Measurements from ENCODE around the gene PROS1. TPM values are rescaled to one million over a fixed set of nuclear protein-coding genes. Genes with fewer than 3 reads are reported as not detected.

The PROS1 gene
- polyA plus RNA-seq, 1 donor from 2014 or later: 2.8 TPM

DNA sequence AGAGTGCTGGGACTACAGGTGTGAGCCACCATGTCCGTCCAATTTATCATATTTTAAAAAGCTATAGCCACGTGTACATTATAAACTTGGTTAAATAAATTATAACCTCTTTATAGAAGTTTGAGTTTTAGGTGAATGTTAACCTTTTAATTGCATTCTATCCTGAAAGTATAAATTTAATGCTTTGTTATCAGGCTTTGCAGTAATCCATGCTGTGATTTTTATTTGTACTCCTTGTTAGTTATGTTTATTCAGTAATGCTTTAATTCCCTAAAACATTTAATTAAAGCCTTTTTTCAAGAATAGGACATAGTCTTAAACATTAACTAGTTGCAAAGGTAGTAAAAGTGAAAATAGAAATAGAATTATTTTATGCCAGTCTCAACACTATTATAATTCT lies 17.9 kb upstream of the PROS1 start:
- H3K4me3 ChIP-seq (ENCODE audit: low read length): no peak overlapping the region
- no peaks in the 10 kb centered on the region for H3K9me2 ChIP-seq (ENCODE audit: insufficient read depth, low read length)
- H3K9me3 ChIP-seq (ENCODE audit: low read length): no peaks in the 10 kb centered on the region
- no peak overlapping the region for H3K4me2 ChIP-seq (ENCODE audit: low read length)
- peaks cover 11% of the 10 kb centered on the region for H3K79me2 ChIP-seq (replicated peaks; ENCODE audit: insufficient read depth, low read length)
- H3K9ac ChIP-seq (ENCODE audit: low read length): no peak overlapping the region
- TF ChIP-seq SMC3 (conservative IDR thresholded peaks at IDR 0.05; ENCODE audit: poor library complexity): no peak
- TF ChIP-seq, protein P1, sequence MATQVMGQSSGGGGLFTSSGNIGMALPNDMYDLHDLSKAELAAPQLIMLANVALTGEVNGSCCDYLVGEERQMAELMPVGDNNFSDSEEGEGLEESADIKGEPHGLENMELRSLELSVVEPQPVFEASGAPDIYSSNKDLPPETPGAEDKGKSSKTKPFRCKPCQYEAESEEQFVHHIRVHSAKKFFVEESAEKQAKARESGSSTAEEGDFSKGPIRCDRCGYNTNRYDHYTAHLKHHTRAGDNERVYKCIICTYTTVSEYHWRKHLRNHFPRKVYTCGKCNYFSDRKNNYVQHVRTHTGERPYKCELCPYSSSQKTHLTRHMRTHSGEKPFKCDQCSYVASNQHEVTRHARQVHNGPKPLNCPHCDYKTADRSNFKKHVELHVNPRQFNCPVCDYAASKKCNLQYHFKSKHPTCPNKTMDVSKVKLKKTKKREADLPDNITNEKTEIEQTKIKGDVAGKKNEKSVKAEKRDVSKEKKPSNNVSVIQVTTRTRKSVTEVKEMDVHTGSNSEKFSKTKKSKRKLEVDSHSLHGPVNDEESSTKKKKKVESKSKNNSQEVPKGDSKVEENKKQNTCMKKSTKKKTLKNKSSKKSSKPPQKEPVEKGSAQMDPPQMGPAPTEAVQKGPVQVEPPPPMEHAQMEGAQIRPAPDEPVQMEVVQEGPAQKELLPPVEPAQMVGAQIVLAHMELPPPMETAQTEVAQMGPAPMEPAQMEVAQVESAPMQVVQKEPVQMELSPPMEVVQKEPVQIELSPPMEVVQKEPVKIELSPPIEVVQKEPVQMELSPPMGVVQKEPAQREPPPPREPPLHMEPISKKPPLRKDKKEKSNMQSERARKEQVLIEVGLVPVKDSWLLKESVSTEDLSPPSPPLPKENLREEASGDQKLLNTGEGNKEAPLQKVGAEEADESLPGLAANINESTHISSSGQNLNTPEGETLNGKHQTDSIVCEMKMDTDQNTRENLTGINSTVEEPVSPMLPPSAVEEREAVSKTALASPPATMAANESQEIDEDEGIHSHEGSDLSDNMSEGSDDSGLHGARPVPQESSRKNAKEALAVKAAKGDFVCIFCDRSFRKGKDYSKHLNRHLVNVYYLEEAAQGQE (IDR thresholded peaks at IDR 0.05; ENCODE audit: borderline replicate concordance): no peak
- TF ChIP-seq POLR2AphosphoS5 (IDR thresholded peaks at IDR 0.05): no peak
- no peak for TF ChIP-seq EP300 (conservative IDR thresholded peaks at IDR 0.05; ENCODE audit: poor library complexity, severe bottlenecking)
- no peak for TF ChIP-seq TAF1 (IDR thresholded peaks at IDR 0.05; ENCODE audit: low read depth)
- TF ChIP-seq, protein P2, sequence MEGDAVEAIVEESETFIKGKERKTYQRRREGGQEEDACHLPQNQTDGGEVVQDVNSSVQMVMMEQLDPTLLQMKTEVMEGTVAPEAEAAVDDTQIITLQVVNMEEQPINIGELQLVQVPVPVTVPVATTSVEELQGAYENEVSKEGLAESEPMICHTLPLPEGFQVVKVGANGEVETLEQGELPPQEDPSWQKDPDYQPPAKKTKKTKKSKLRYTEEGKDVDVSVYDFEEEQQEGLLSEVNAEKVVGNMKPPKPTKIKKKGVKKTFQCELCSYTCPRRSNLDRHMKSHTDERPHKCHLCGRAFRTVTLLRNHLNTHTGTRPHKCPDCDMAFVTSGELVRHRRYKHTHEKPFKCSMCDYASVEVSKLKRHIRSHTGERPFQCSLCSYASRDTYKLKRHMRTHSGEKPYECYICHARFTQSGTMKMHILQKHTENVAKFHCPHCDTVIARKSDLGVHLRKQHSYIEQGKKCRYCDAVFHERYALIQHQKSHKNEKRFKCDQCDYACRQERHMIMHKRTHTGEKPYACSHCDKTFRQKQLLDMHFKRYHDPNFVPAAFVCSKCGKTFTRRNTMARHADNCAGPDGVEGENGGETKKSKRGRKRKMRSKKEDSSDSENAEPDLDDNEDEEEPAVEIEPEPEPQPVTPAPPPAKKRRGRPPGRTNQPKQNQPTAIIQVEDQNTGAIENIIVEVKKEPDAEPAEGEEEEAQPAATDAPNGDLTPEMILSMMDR (IDR thresholded peaks at IDR 0.05; ENCODE audit: poor library complexity, severe bottlenecking): no peak
- TF ChIP-seq EZH2 (IDR thresholded peaks at IDR 0.05; ENCODE audit: borderline replicate concordance, insufficient read depth, low read length, poor library complexity, severe bottlenecking): no peak
- no peak for TF ChIP-seq RAD21 (conservative IDR thresholded peaks at IDR 0.05)
- TF ChIP-seq MXI1 (conservative IDR thresholded peaks at IDR 0.05; ENCODE audit: poor library complexity, severe bottlenecking): no peak
- H3F3A ChIP-seq (ENCODE audit: insufficient read depth, low read length, poor library complexity, severe bottlenecking): no peaks in the 10 kb centered on the region
- H3K27ac ChIP-seq (ENCODE audit: low read length): no peak overlapping the region
- no peak overlapping the region for H2AFZ ChIP-seq (ENCODE audit: low read depth, low read length)
- H3K36me3 ChIP-seq (ENCODE audit: insufficient read depth, low read length): no peaks in the 10 kb centered on the region
- no peaks in the 10 kb centered on the region for H4K20me1 ChIP-seq (ENCODE audit: insufficient read depth)
- H3K27me3 ChIP-seq (ENCODE audit: insufficient read depth, low read depth, low read length): no peaks in the 10 kb centered on the region

DNA sequence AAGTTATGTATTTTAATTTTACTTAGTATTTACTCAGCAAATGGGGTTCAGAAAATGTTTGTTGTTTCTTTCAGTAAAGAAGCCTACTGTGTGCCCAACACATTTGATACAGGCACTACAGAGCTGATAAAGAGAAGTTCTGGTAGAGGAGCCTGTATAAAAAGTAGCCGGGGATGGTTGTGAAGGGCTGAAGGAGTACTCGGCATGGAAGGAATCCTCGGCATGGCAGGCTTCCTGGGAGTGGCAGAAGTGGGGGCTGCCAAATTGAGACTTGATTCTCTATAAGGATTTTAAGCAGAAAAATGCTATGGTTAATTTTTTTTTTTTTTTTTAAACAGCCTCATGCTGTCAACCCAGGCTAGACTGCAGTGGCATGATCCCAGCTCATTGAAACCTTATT lies 15.5 kb upstream of the PROS1 start:
- H3K4me2 ChIP-seq (ENCODE audit: low read length): no peak overlapping the region
- TF ChIP-seq EZH2 (IDR thresholded peaks at IDR 0.05; ENCODE audit: borderline replicate concordance, insufficient read depth, low read length, poor library complexity, severe bottlenecking) (no peak), EP300 (conservative IDR thresholded peaks at IDR 0.05; ENCODE audit: poor library complexity, severe bottlenecking) (no peak), POLR2AphosphoS5 (IDR thresholded peaks at IDR 0.05) (no peak), SMC3 (conservative IDR thresholded peaks at IDR 0.05; ENCODE audit: poor library complexity) (no peak), MXI1 (conservative IDR thresholded peaks at IDR 0.05; ENCODE audit: poor library complexity, severe bottlenecking) (no peak), TAF1 (IDR thresholded peaks at IDR 0.05; ENCODE audit: low read depth) (no peak), RAD21 (conservative IDR thresholded peaks at IDR 0.05) (no peak)
- TF ChIP-seq, protein P1 (IDR thresholded peaks at IDR 0.05; ENCODE audit: borderline replicate concordance): no peak
- TF ChIP-seq, protein P2 (IDR thresholded peaks at IDR 0.05; ENCODE audit: poor library complexity, severe bottlenecking): no peak
- H3K27me3 ChIP-seq (ENCODE audit: insufficient read depth, low read depth, low read length): no peaks in the 10 kb centered on the region
- no peak overlapping the region for H3K27ac ChIP-seq (ENCODE audit: low read length)
- no peaks in the 10 kb centered on the region for H3F3A ChIP-seq (ENCODE audit: insufficient read depth, low read length, poor library complexity, severe bottlenecking)
- no peak overlapping the region for H3K9ac ChIP-seq (ENCODE audit: low read length)
- no peaks in the 10 kb centered on the region for H3K9me2 ChIP-seq (ENCODE audit: insufficient read depth, low read length)
- peaks cover 32% of the 10 kb centered on the region for H3K79me2 ChIP-seq (replicated peaks; ENCODE audit: insufficient read depth, low read length)
- H3K36me3 ChIP-seq (ENCODE audit: insufficient read depth, low read length): no peaks in the 10 kb centered on the region
- H3K9me3 ChIP-seq (ENCODE audit: low read length): no peaks in the 10 kb centered on the region
- H4K20me1 ChIP-seq (ENCODE audit: insufficient read depth): no peaks in the 10 kb centered on the region
- no peak overlapping the region for H3K4me3 ChIP-seq (ENCODE audit: low read length)
- H2AFZ ChIP-seq (ENCODE audit: low read depth, low read length): no peak overlapping the region

Measured in neural cell (in vitro differentiated cells).